CD14-positive monocyte (primary cell): Measurements from ENCODE around the gene WFS1. TPM values are rescaled to one million over a fixed set of nuclear protein-coding genes. Genes with fewer than 3 reads are reported as not detected.

Experiments used
- DNase-seq, 3 donors: peaks; one replicate each; pipeline ENCODE4 v3.0.0-alpha.2; 2011 to 2022
- H2AFZ ChIP-seq: 2 replicates; pipeline ENCODE4 v1.6.0; 2012; ENCODE audit warnings: mild to moderate bottlenecking, low read depth, low read length, inconsistent platforms; ENCODE audit not compliant: insufficient read depth, poor library complexity, severe bottlenecking
- H3K27ac ChIP-seq, 2 donors: 1 replicate in 1 of 2; 2 replicates in 1 of 2; pipeline ENCODE4 v1.5.1; 2012 to 2013; ENCODE audit warnings: low read length in 2 of 2, control low read depth in 1 of 2, inconsistent platforms in 1 of 2, low read depth in 1 of 2, mild to moderate bottlenecking in 1 of 2
- H3K27me3 ChIP-seq, 2 donors: one replicate each; pipeline versions ENCODE4 v1.6.0 to v1.6.1; 2011 to 2013; ENCODE audit warnings: low read length in 2 of 2; ENCODE audit not compliant: control insufficient read depth in 2 of 2, insufficient read depth in 2 of 2
- H3K36me3 ChIP-seq, 2 donors: replicated peaks in 1 of 2; 1 replicate in 1 of 2; 2 replicates in 1 of 2; pipeline versions ENCODE4 v1.5.1 to v1.6.1; 2012 to 2013; ENCODE audit warnings: low read length in 2 of 2, control low read depth in 1 of 2, inconsistent platforms in 1 of 2, mild to moderate bottlenecking in 1 of 2; ENCODE audit not compliant: insufficient read depth in 2 of 2, control insufficient read depth in 1 of 2
- H3K4me1 ChIP-seq, 2 donors: 1 replicate in 1 of 2; 2 replicates in 1 of 2; pipeline versions ENCODE4 v1.5.1 to v1.6.1; 2012 to 2013; ENCODE audit warnings: low read length in 2 of 2, control low read depth in 1 of 2, inconsistent platforms in 1 of 2, mild to moderate bottlenecking in 1 of 2, moderate library complexity in 1 of 2; ENCODE audit not compliant: insufficient read depth in 2 of 2, control insufficient read depth in 1 of 2
- H3K4me2 ChIP-seq: replicated peaks from 2 replicates; pipeline ENCODE3; 2012; ENCODE audit warnings: low read length, moderate library complexity, mild to moderate bottlenecking; ENCODE audit not compliant: poor library complexity, severe bottlenecking; ENCODE audit errors: extremely low read depth
- H3K4me3 ChIP-seq, 3 experiments: fragments of 200-600 bp in 1 of 3; sonication (generic) in 1 of 3; replicated peaks in 1 of 3; 1 replicate in 2 of 3; 2 replicates in 1 of 3; pipeline ENCODE4 v1.5.1; 2011 to 2013; ENCODE audit warnings: low read length in 3 of 3, mild to moderate bottlenecking in 3 of 3, control low read depth in 2 of 3, low read depth in 2 of 3, inconsistent platforms in 1 of 3, moderate library complexity in 1 of 3
- H3K79me2 ChIP-seq: 2 replicates; pipeline ENCODE4 v1.6.0; 2012; ENCODE audit warnings: mild to moderate bottlenecking, control low read depth, inconsistent platforms, low read length, moderate library complexity; ENCODE audit not compliant: insufficient read depth
- H3K9ac ChIP-seq: 2 replicates; pipeline ENCODE4 v1.6.0; 2017; ENCODE audit warnings: low read length, mild to moderate bottlenecking; ENCODE audit not compliant: insufficient read depth, poor library complexity, severe bottlenecking
- H3K9me3 ChIP-seq, 2 donors: replicated peaks in 1 of 2; 1 replicate in 1 of 2; 2 replicates in 1 of 2; pipeline versions ENCODE4 v1.5.1 to v1.6.1; 2012 to 2013; ENCODE audit warnings: low read length in 2 of 2, control low read depth in 1 of 2; ENCODE audit not compliant: control insufficient read depth in 1 of 2, insufficient read depth in 1 of 2
- H4K20me1 ChIP-seq: 2 replicates; pipeline ENCODE4 v1.6.0; 2012; ENCODE audit warnings: mild to moderate bottlenecking, low read length, control low read depth, moderate library complexity; ENCODE audit not compliant: insufficient read depth
- H3K27ac Mint-ChIP-seq, 7 donors: one replicate each; pipeline ENCODE4 v1.8.0; 2020; ENCODE audit warnings: mild to moderate bottlenecking in 7 of 7, mixed read lengths in 7 of 7, moderate library complexity in 6 of 7, inconsistent platforms in 2 of 7
- H3K27me3 Mint-ChIP-seq, 3 donors: one replicate each; pipeline ENCODE4 v1.8.0; 2021 to 2022; ENCODE audit warnings: low read depth in 3 of 3, mild to moderate bottlenecking in 3 of 3, mixed read lengths in 3 of 3, moderate library complexity in 3 of 3, inconsistent platforms in 1 of 3
- H3K36me3 Mint-ChIP-seq, 2 donors: one replicate each; pipeline ENCODE4 v1.8.0; 2020; ENCODE audit warnings: mixed read lengths in 2 of 2, inconsistent platforms in 1 of 2, mild to moderate bottlenecking in 1 of 2
- H3K4me1 Mint-ChIP-seq: one replicate; pipeline ENCODE4 v1.8.0; 2020; ENCODE audit warnings: mild to moderate bottlenecking, mixed read lengths
- H3K4me3 Mint-ChIP-seq, 2 donors: one replicate each; pipeline ENCODE4 v1.8.0; 2020; ENCODE audit warnings: mild to moderate bottlenecking in 2 of 2, mixed read lengths in 2 of 2, moderate library complexity in 1 of 2
- H3K9me3 Mint-ChIP-seq, 7 donors: one replicate each; pipeline ENCODE4 v1.8.0; 2020 to 2022; ENCODE audit warnings: mixed read lengths in 7 of 7, mild to moderate bottlenecking in 6 of 7, moderate library complexity in 6 of 7, inconsistent platforms in 2 of 7
- WGBS: methylation state at CpG from one replicate; pipeline ENCODE4 v1.1.5; 2013; ENCODE audit warnings: missing lambda C conversion rate; ENCODE audit not compliant: insufficient coverage; 5-methylcytosine and 5-hydroxymethylcytosine counted together
- intact Hi-C, 2 donors: fragments of 100-400 bp; cut with micrococcal nuclease; formaldehyde crosslinking; loops; one replicate each; pipeline versions ENCODE4 v1.15.0 to v1.15.1; 2023
- polyA plus RNA-seq, 3 donors: library from polyadenylated mRNA; depleted of rRNA in 1 of 3; unstranded in 2 of 3; stranded (reverse) in 1 of 3; fragments of 300-500 nt in 2 of 3; fragments of >200 nt in 1 of 3; fragmentation: Illumina TruSeq in 2 of 3; gene quantifications; 1 replicate in 2 of 3; 2 replicates in 1 of 3; pipeline ENCODE4 v1.2.3, GENCODE V29; 2012 to 2021
- TF ChIP-seq, protein P1 (sequence below): fragments of 200-600 bp; IDR thresholded peaks from one replicate; pipeline ENCODE4 v1.8.0; 2022; ENCODE audit warnings: antibody characterized with exemption, mild to moderate bottlenecking

WFS1 gene
- polyA plus RNA-seq, 3 donors: 0.39 to 1.8 (median 0.93) TPM

DNA sequence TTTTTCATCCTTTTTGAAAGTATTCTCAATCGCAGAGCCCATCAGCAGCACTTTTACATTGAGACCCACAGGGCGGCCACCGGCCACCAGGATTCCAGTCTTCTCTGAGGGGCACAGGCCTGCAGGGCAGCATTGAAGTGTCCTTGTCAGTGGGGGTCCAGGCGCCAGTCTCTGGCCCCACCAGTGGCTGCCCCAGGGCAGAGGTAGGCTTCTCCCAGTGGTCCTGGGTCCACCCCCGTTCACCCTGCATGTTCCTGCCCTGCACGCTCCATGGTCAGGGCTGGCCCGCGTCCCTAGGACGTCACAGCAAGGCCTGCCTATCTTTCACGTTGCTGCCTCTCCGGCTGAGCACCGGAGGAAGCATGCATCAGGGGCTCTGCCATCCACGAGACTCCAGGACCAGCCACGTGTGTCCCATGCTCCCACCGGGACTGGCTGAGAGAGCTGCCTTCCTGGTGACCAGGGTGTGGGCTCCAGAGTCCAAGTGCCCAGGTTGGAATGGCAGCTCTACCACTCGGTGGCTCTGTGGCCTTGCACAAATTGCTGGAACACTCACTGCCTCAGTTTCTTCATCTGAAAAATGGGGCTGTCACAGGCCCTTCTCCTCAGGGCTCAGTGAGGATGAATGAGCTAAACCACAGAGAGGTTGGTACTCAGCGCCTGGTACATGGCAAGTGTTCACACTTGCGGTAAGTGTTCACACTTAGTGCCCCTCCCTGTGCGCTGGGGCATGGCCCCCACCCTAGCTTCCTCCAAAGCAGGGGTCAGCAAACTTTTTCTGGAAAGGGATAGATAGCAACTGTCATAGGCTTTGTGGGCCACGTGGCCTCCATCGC, 38.6 kb upstream of the WFS1 start:
- no peaks in the 10 kb centered on the region for H3K79me2 ChIP-seq
- DNase-seq: no peak
- H3K36me3 ChIP-seq: no peaks in the 10 kb centered on the region
- Mint-ChIP-seq H3K27me3 (peaks cover 0 to 8% (median 2%) of the 10 kb centered on the region in 3 donors), H3K36me3 (no peaks in the 10 kb centered on the region), H3K4me1 (no peaks in the 10 kb centered on the region), H3K4me3 (no peak overlapping the region), H3K27ac (no peak overlapping the region), H3K9me3 (peaks cover 0 to 1% (median 0%) of the 10 kb centered on the region in 7 donors)
- intact Hi-C loops: no loop called here
- 92% methylated on average over 19 of the region's 21 CpGs for WGBS
- no peak overlapping the region for H3K27ac ChIP-seq
- H3K4me1 ChIP-seq: no peaks in the 10 kb centered on the region
- H3K4me2 ChIP-seq: no peak overlapping the region
- H3K4me3 ChIP-seq: no peak overlapping the region
- no peak overlapping the region for H2AFZ ChIP-seq
- H4K20me1 ChIP-seq: no peaks in the 10 kb centered on the region
- no peak overlapping the region for H3K9ac ChIP-seq
- no peaks in the 10 kb centered on the region for H3K9me3 ChIP-seq
- TF ChIP-seq, protein P1, sequence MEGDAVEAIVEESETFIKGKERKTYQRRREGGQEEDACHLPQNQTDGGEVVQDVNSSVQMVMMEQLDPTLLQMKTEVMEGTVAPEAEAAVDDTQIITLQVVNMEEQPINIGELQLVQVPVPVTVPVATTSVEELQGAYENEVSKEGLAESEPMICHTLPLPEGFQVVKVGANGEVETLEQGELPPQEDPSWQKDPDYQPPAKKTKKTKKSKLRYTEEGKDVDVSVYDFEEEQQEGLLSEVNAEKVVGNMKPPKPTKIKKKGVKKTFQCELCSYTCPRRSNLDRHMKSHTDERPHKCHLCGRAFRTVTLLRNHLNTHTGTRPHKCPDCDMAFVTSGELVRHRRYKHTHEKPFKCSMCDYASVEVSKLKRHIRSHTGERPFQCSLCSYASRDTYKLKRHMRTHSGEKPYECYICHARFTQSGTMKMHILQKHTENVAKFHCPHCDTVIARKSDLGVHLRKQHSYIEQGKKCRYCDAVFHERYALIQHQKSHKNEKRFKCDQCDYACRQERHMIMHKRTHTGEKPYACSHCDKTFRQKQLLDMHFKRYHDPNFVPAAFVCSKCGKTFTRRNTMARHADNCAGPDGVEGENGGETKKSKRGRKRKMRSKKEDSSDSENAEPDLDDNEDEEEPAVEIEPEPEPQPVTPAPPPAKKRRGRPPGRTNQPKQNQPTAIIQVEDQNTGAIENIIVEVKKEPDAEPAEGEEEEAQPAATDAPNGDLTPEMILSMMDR: no peak
- H3K27me3 ChIP-seq: no peaks in the 10 kb centered on the region

DNA sequence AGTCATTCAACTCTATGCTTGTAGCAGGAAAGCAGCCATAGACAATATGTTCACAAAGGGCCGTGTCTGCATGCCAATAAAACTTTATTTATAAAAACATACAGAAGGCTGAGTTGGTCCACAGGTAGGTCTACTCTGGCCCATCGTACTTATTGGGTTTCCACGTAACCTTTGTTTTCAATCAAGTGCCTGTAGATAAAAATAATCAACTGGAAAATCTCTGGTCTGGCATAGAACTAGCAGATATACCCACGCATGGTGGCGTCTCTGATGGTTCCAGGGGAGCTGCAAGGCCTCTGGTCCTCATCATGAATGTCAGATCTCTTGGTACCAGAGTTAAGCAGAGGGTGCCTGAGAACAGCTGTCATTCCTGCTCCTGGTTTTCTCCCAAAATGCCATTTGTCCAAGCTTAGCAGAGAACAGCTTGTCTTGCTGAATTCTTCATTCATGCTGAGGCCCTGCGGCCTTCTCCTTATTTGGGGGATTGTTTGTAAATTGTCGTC, 37.9 kb upstream of the WFS1 start:
- Histone ChIP-seq H3K4me3 (no peak overlapping the region), H3K36me3 (no peaks in the 10 kb centered on the region), H3K4me1 (no peaks in the 10 kb centered on the region), H3K27ac (no peak overlapping the region), H3K79me2 (no peaks in the 10 kb centered on the region), H4K20me1 (no peaks in the 10 kb centered on the region), H3K4me2 (no peak overlapping the region), H3K9me3 (no peaks in the 10 kb centered on the region), H3K27me3 (no peaks in the 10 kb centered on the region), H2AFZ (no peak overlapping the region), H3K9ac (no peak overlapping the region)
- no peak for DNase-seq
- WGBS: 96% methylated on average over 4 of the region's 7 CpGs
- Mint-ChIP-seq H3K9me3 (peaks cover 0 to 1% (median 0%) of the 10 kb centered on the region in 7 donors), H3K27ac (no peak overlapping the region), H3K4me3 (no peak overlapping the region), H3K36me3 (no peaks in the 10 kb centered on the region), H3K4me1 (no peaks in the 10 kb centered on the region), H3K27me3 (peaks cover 0 to 8% (median 2%) of the 10 kb centered on the region in 3 donors)
- TF ChIP-seq, protein P1: no peak
- intact Hi-C loops: no loop called here
